Bone marrow (tissue), 2 donors: ENCODE measurements around the gene KAT14.
"Not testable (repeated sequence)": the region's sequence is repeated elsewhere in the genome, so short reads cannot be mapped to it uniquely, and the experiment has no call there.

Experiments used
- DNase-seq, 2 donors: peaks; one replicate each; lab custom pipeline; 2025; lab: John Stamatoyannopoulos, UW

KAT14 gene

GRCh38 chr20:18164356-18164755, 26.7 kb downstream of the KAT14 start:
- no peak for DNase-seq

GRCh38 chr20:18165553-18165952, 27.9 kb downstream of the KAT14 start:
- no peak for DNase-seq

- DNase-seq: no peak
Observed at GRCh38 chr20:18166241-18166881, 28.7 kb downstream of the KAT14 start.

- no peak for DNase-seq
Observed at GRCh38 chr20:18166950-18167349, 29.3 kb downstream of the KAT14 start.

- DNase-seq: no peak
Observed at GRCh38 chr20:18172379-18172778, 34.7 kb downstream of the KAT14 start.

- no peak for DNase-seq
Observed at GRCh38 chr20:18174906-18175683, 37.4 kb downstream of the KAT14 start.

GRCh38 chr20:18176318-18176785, 38.7 kb downstream of the KAT14 start:
- no peak for DNase-seq

- DNase-seq: not testable (repeated sequence)
Observed at GRCh38 chr20:18180366-18180765, 42.7 kb downstream of the KAT14 start.

- DNase-seq: no peak
Observed at GRCh38 chr20:18180815-18181214, 43.2 kb downstream of the KAT14 start.

GRCh38 chr20:18187020-18187419, 49.4 kb downstream of the KAT14 start:
- no peak for DNase-seq

GRCh38 chr20:18188434-18188833, 50.8 kb downstream of the KAT14 start:
- DNase-seq: no peak

- no peak for DNase-seq
Observed at GRCh38 chr20:18190338-18191233, 52.9 kb downstream of the KAT14 start.

- no peak for DNase-seq
Observed at GRCh38 chr20:18191306-18191705, 53.6 kb downstream of the KAT14 start.

- DNase-seq: not testable (repeated sequence)
Observed at GRCh38 chr20:18194461-18194860, 56.8 kb downstream of the KAT14 start.

GRCh38 chr20:18195931-18196330, 58.3 kb downstream of the KAT14 start:
- no peak for DNase-seq

- no peak for DNase-seq
Observed at GRCh38 chr20:18197382-18198070, 59.9 kb downstream of the KAT14 start.

- DNase-seq: no peak
Observed at GRCh38 chr20:18202966-18203365, 65.3 kb downstream of the KAT14 start.

- DNase-seq: not testable (repeated sequence)
Observed at GRCh38 chr20:18203700-18204099, 66.0 kb downstream of the KAT14 start.

GRCh38 chr20:18213002-18213401, 75.3 kb downstream of the KAT14 start:
- no peak for DNase-seq

- no peak for DNase-seq
Observed at GRCh38 chr20:18215566-18215965, 77.9 kb downstream of the KAT14 start.

GRCh38 chr20:18218280-18218679, 80.6 kb downstream of the KAT14 start:
- no peak for DNase-seq

- no peak for DNase-seq
Observed at GRCh38 chr20:18223409-18223808, 85.7 kb downstream of the KAT14 start.
